GM12801 (cell line): ENCODE results near the gene CHAC1.

Source experiments
- CTCF ChIP-seq: IDR thresholded peaks from one replicate; pipeline ENCODE4 v1.5.1; 2011; ENCODE audit warnings: control low read depth; ENCODE audit not compliant: insufficient read length; ENCODE audit errors: extremely low read depth

Gene CHAC1

GRCh38 chr15:41004490-41004889 lies 51.2 kb downstream of the CHAC1 start:
- TF ChIP-seq CTCF: no peak
